GM12801 (cell line): ENCODE data around the gene ARHGAP18.

Source experiments
- CTCF ChIP-seq: IDR thresholded peaks from one replicate; pipeline ENCODE4 v1.5.1; 2011; ENCODE audit warnings: control low read depth; ENCODE audit not compliant: insufficient read length; ENCODE audit errors: extremely low read depth

ARHGAP18 gene

GRCh38 chr6:129681913-129682205 lies 28.1 kb downstream of the ARHGAP18 start:
- TF ChIP-seq CTCF = no peak

- TF ChIP-seq CTCF = no peak
Measured at GRCh38 chr6:129680633-129681032, 29.3 kb downstream of the ARHGAP18 start.

- no peak for TF ChIP-seq CTCF
Measured at GRCh38 chr6:129679758-129680157, 30.2 kb downstream of the ARHGAP18 start.

GRCh38 chr6:129679275-129679674 lies 30.7 kb downstream of the ARHGAP18 start:
- no peak for TF ChIP-seq CTCF

GRCh38 chr6:129678463-129678862 lies 31.5 kb downstream of the ARHGAP18 start:
- no peak for TF ChIP-seq CTCF

GRCh38 chr6:129677620-129678325 lies 32.2 kb downstream of the ARHGAP18 start:
- no peak for TF ChIP-seq CTCF

GRCh38 chr6:129675669-129676472 lies 34.1 kb downstream of the ARHGAP18 start:
- TF ChIP-seq CTCF = no peak
